GM18873 (cell line): Measurements from ENCODE around the gene TRMU.
A peak's percentile ranks its signal among the peaks of the same experiment; 100 is the strongest.
"Not testable (repeated sequence)": the region's sequence is repeated elsewhere in the genome, so short reads cannot be mapped to it uniquely, and the experiment has no call there.

Source experiments
- ATAC-seq: cut with Tn5 transposase; IDR thresholded peaks from one replicate; pipeline ENCODE4 v1.9.1; 2021; ENCODE audit warnings: mild to moderate bottlenecking, moderate library complexity, moderate number of reproducible peaks; ENCODE audit not compliant: unreplicated experiment, low FRiP score

The TRMU gene

DNA sequence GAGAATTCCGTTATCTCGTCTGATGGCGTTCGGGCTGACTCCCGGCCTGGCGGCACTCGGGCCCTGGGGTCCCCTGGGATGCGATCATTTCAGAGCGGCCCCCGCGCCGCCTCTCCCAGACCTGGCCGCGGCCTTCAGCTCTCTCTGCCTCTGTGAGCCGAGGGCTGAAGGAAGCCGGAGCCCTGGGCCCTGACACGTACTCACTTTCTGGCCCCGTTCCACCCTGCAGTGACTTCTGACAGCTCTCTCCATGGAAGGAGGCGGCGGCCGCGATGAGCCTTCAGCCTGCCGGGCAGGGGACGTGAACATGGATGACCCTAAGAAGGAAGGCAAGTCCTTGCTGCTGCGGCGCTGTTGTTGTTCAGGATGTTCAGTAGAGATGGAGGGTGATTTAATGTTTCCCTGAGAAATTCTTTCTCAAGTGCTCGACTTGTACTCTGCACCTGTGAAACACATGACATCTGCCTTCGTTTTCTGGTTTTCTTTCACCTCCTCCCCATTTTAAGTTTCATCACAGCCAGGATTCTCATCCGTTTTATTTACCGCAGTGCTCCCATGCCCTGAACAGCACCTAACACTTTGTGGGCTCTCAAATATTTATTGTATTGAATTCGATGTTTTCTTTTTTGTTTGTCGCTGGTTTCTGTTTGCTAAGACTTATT is 38.2 kb upstream of the TRMU start:
- peak; percentile 6 for ATAC-seq

DNA sequence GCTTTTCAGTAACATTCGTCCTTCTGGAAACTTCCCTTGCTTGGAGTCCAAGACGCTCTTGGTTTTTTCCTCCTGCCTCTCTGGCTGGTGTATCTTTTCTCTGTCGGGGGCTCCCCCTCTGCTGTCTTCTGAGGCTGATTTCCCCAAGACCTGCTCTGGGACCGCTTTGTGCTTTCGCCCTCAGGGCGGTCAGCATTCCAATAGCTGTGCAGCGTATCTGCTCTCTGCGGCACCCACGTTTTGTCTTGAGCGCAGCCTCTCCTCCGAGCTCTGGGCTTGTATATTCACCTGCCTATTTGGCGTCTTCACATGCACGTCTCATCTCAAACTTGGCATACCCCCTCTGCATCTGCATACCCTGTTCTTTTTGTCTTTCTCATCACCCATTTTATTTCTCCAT is 36.4 kb upstream of the TRMU start:
- no peak for ATAC-seq

GRCh38 chr22:46300491-46300890 is 35.0 kb upstream of the TRMU start:
- no peak for ATAC-seq

- no peak for ATAC-seq
Measured at GRCh38 chr22:46303347-46303965, 32.1 kb upstream of the TRMU start.

DNA sequence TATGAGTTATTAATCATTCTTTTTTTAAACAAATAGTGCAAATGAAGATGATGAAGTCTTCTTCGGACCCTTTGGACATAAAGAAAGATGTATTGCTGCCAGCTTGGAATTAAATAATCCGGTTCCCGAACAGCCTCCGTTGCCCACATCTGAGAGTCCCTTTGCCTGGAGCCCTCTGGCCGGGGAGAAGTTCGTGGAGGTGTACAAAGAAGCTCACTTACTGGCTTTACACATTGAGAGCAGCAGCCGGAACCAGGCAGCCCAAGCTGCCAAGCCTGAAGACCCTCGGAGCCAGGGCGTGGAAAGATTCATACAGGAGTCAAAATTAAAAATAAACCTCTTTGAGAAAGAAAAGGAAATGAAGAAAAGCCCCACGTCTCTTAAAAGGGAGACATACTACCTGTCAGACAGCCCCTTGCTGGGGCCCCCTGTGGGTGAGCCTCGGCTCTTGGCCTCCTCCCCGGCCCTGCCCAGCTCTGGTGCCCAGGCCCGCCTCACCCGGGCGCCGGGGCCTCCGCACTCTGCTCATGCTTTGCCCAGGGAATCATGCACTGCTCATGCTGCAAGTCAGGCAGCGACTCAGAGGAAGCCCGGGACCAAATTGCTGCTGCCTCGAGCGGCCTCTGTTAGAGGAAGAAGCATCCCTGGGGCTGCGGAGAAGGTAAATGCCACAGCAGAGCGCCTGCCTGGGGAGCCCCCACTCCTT is 27.1 kb upstream of the TRMU start:
- no peak for ATAC-seq

GRCh38 chr22:46309526-46310085 is 25.9 kb upstream of the TRMU start:
- ATAC-seq: no peak

DNA sequence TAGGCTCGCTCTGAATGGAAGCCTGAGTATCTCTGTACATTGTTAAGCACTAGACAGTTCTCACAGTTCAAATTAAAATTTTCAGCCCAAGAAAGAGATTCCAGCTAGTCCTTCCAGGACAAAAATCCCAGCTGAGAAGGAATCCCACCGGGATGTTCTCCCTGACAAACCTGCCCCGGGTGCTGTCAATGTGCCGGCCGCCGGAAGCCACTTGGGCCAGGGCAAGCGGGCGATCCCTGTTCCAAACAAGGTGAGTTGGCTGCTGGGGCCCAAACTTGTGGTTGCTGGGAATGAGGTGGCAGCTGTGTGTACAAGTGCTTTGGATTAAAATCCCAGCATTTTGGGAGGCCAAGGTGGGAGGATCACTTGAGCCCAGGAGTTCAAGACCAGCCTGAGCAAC is 23.5 kb upstream of the TRMU start:
- ATAC-seq: no peak

DNA sequence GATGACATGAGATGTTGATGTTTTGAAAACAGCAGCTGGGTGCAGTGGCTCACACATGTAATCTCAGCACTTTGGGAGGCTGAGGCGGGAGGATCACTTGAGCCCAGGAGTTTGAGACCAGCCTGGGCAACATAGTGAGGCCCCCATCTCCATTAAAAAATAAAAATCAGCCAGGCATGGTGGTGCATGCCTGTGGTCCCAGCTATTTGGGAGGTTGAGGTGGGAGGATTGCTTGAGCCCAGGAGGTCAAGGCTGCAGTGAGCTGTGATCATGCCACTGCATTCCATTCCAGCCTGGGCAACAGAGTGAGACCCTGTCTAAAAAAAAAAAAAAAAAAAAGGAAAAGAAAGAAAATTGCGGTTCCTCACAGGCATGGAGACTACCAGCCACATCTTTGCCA is 22.7 kb upstream of the TRMU start:
- not testable (repeated sequence) for ATAC-seq

DNA sequence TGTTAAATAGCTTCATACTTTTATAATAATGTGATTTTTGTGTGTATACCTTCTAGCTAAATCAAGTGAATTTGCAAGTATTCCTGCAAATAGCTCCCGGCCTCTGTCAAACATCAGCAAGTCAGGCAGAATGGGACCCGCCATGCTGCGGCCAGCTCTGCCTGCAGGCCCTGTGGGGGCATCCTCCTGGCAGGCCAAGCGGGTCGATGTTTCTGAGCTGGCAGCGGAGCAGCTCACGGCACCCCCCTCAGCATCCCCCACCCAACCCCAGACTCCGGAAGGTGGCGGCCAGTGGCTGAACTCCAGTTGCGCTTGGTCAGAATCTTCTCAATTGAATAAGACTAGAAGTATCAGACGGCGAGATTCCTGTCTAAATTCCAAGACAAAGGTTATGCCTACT is 19.5 kb upstream of the TRMU start:
- no peak for ATAC-seq

DNA sequence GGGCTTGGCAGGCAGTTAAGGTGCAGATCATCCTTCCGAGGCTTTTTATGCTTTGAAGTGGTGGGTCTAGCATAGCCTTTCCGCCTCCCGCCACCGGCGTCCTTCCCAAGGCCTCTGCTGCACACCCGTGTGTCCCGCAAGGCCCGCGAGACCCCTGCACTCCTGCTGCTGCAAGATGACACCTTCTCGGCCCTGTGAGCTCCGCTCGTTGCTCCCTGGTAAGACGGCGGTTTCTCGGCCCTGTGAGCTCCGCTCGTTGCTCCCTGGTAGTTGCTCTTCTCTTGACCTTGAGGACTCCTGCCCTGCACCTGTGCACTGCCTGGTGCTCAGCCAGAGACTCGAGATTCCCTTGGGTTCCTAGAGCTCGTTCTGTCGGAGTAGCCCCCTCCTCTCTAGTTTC is 17.9 kb upstream of the TRMU start:
- no peak for ATAC-seq

DNA sequence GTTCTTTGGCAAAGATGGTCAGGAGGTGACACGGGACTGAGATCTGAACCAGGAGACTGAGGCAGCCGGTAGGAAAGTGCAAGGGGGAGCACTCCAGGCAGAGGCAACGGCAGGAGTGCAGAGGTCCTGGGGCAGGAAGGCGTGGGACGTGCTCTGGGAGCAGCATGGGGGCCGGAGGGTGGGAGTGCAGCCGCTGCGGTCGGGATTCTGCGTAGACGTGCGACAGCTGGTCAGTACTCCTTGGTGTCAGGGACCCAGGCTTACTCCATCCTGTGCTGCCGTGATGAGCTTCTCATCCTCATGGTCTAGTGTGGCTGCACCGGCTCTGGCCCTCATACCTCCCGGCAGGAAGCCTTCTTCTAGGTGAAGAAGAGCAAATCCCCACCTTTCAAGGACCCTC is 16.9 kb upstream of the TRMU start:
- ATAC-seq: no peak

GRCh38 chr22:46319319-46319718 is 16.2 kb upstream of the TRMU start:
- ATAC-seq: no peak

DNA sequence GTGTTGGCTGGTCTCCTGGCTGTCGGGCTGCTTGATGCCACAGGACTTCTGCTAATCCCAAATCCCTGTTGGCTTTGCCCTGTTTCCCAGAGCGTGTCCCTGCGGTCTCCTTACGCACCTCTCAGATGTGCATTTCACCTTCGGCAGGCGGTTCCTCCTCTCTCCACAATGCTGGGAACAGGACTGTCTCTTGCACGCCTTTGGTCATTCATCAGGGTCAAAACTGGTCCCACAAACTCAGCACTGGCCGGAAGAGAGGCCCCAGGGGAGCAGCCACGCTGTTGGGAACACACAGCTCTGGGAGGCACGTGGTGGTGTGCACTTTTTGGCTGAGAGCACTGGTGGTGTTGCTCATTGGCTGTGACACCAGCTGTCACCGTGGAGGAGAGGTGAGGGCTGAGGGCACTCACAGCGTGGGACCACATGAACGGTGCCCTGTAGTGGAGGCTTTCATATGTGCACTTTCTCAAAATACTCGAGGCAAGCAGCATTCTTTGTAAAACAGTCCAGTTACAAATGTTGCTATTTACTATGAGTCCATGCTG is 15.3 kb upstream of the TRMU start:
- no peak for ATAC-seq

- no peak for ATAC-seq
Measured at GRCh38 chr22:46320716-46321386, 14.7 kb upstream of the TRMU start.

DNA sequence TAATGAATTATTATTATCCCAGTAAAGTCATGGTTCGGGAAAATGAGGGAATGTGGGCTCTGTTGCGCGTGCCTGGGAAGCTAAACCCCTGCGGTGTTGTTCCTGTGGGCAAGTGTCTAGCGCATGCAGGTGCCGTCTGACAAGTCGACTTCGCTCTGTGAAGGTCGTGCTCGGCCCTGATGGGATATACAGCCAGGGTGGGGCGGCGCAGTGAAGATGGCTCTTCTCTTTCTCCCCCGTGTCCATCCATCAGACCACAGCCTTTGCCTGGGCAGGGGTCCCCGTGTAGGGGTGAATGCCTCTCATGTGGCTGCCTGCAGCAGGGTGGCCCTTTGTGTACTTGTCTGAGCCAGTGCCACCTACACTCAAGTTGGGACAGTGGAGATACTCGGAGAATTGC is 12.8 kb upstream of the TRMU start:
- no peak for ATAC-seq

DNA sequence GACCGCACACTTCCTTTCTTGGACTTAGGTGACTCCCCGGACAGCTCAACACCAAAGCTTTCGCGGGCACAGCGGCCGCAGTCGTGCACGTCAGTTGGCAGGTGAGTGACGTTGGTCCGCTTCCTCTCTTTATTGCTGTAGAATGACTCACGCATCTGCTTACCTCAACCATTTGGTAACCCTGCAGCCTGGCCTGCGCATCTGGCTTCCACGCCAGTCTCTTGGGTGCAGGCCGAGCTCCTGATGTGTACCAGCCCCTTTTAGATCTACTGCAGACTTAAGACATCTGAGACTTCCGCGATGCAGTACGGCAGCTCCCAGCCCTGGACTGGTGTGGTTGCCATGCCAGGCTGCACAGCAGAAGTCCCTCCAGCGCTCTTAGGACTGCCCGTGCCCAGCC is 12.4 kb upstream of the TRMU start:
- no peak for ATAC-seq

DNA sequence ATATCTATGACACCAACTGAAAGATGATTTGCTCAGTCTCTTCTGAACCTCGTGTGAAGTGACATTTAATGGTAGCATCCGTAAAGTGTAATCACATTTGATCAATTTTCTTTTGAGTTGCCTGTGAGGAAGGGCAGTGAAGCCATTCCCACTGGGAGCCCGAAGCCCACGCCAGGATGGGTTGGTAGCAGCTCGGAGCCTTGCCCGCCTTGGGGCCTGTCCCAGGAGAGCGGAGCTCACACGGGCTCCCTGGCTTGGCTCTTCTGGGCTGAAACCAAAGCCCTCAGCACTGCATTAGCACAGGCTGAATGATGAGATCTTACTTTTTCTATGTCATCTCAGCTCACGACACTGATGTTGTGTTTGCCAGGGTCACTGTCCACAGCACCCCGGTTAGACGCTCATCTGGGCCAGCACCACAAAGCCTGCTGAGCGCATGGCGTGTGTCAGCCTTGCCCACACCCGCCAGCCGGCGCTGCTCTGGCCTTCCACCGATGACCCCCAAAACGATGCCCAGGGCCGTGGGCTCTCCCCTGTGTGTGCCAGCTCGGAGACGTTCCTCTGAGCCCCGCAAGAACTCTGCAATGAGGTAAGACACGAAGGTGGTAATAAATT is 9.3 kb upstream of the TRMU start:
- ATAC-seq: no peak

DNA sequence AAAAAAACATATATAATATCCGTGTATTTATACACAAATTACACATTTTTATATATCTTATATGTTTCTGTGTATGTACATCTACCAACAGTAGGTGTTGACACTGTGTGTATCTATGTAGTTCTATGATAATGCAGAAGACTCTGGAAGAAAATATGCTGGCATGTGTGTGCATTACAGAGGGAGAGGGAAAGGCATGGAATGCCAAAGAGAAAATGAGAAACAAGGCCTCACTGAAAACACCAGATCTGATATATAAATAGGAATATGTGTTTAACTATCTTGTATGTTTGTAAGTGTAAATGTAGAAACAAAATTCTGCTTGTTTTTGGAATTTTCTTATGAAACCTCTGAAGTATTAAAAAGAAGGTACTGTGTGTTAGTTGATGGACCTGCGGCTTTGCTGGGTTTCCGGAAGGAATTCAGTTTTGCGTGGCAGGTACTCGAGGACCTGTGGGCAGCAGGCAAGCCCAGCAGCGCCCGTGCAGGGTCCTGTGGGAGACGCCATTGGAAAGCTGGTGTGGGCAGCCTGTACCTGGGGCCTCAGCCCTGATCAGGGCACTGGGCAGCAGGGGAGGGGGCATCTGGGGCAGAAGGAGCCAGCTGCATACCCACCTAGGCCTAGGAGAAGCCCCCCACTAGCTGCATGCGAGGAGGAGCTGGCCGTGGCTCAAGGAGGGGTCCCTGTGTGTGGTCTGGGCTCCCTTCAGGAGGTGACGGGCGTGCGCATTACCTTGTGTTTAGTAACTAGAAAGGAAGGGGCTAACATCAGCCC is 7.6 kb upstream of the TRMU start:
- ATAC-seq: no peak

GRCh38 chr22:46328797-46329196 is 6.7 kb upstream of the TRMU start:
- ATAC-seq: no peak

GRCh38 chr22:46329616-46330015 is 5.9 kb upstream of the TRMU start:
- ATAC-seq: no peak
